Esophagus squamous epithelium (tissue), 5 donors: ENCODE measurements around the gene EPB41L2. TPM values are rescaled to one million over a fixed set of nuclear protein-coding genes. Genes with fewer than 3 reads are reported as not detected.

Experiments
- DNase-seq: peaks from one replicate; lab custom pipeline; 2025; lab: John Stamatoyannopoulos, UW
- H3K27ac ChIP-seq, 4 donors: fragments of 200-600 bp; sonication (generic); one replicate each; pipeline ENCODE4 v1.5.1; 2016 to 2019; ENCODE audit warnings: mild to moderate bottlenecking in 1 of 4
- H3K27me3 ChIP-seq, 4 donors: fragments of 200-600 bp; sonication (generic); 1 replicate in 3 of 4; 2 replicates in 1 of 4; pipeline versions ENCODE4 v1.5.1 to v1.6.0; 2017 to 2021; ENCODE audit warnings: antibody characterized with exemption in 1 of 4
- H3K36me3 ChIP-seq, 3 donors: fragments of 200-600 bp; sonication (generic); one replicate each; pipeline ENCODE4 v1.5.1; 2016 to 2019
- H3K4me1 ChIP-seq, 3 donors: fragments of 200-600 bp; sonication (generic); one replicate each; pipeline ENCODE4 v1.5.1; 2017 to 2019
- H3K4me3 ChIP-seq, 4 donors: fragments of 200-600 bp; sonication (generic); 1 replicate in 3 of 4; 2 replicates in 1 of 4; pipeline ENCODE4 v1.5.1; 2016 to 2019; ENCODE audit warnings: mild to moderate bottlenecking in 2 of 4, moderate library complexity in 1 of 4
- H3K9me3 ChIP-seq, 3 donors: fragments of 200-600 bp; sonication (generic); one replicate each; pipeline ENCODE4 v1.5.1; 2016 to 2019
- CTCF ChIP-seq, 6 experiments: fragments of 450-650 bp in 4 of 6; fragments of 200-600 bp in 2 of 6; sonication (generic) in 2 of 6; IDR thresholded peaks; one replicate each; pipeline ENCODE4 v1.5.1; 2016 to 2019; ENCODE audit warnings: antibody characterized with exemption in 6 of 6, mild to moderate bottlenecking in 4 of 6, moderate library complexity in 4 of 6
- POLR2A ChIP-seq, 4 donors: fragments of 450-650 bp; IDR thresholded peaks; one replicate each; pipeline ENCODE4 v1.6.1; 2017; ENCODE audit warnings: antibody characterized with exemption in 4 of 4, mild to moderate bottlenecking in 4 of 4, moderate library complexity in 3 of 4
- WGBS, 2 donors: methylation state at CpG; one replicate each; pipeline ENCODE4 v1.1.5; 2018; 5-methylcytosine and 5-hydroxymethylcytosine counted together
- intact Hi-C: fragments of 100-400 bp; cut with DNase I; formaldehyde crosslinking; loops from one replicate; pipeline ENCODE4 v1.15.0; 2022
- total RNA-seq, 4 donors: library from RNA; depleted of rRNA; stranded (reverse); fragments of >200 nt; gene quantifications; one replicate each; pipeline ENCODE4 v1.1.0, GENCODE V29; 2016
- donor health status: DM: yes; HTN: yes; CAD: no.

The EPB41L2 gene
- total RNA-seq, 4 donors from 2014 or later = 6.2 to 58.0 (median 14.9) TPM

DNA sequence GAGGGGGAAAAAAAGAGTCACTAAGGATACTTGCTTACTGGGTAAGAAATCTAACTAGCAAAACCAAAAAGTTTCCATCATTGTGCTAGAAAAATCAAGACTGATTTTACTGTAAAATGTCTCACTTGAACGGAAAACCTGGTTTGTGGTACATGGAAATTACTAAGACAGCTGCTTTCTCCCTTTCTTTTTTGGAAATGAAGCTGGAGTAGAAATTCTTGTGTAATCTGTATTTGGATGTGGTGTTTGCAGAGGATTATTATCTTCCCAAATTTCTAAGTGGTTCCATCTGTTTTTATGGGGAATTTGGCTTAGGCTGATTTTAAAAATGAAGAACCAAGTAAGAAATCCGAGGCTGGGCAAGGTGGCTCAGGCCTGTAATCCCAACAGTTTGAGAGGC lies 20.4 kb downstream of the EPB41L2 start:
- Histone ChIP-seq H3K4me3 (no peak overlapping the region), H3K9me3 (no peaks in the 10 kb centered on the region), H3K4me1 (no peaks in the 10 kb centered on the region), H3K36me3 (no peaks in the 10 kb centered on the region), H3K27me3 (no peaks in the 10 kb centered on the region), H3K27ac (peak overlapping the region in 1 of 4 donors; percentile 13)
- 75 to 88% methylated on average over 2 of the region's 2 CpGs for WGBS, 2 donors
- TF ChIP-seq POLR2A (IDR thresholded peaks at IDR 0.05) = no peak
- no peak for TF ChIP-seq CTCF (IDR thresholded peaks at IDR 0.05)
- no peak for DNase-seq
- intact Hi-C loops = no loop called here

DNA sequence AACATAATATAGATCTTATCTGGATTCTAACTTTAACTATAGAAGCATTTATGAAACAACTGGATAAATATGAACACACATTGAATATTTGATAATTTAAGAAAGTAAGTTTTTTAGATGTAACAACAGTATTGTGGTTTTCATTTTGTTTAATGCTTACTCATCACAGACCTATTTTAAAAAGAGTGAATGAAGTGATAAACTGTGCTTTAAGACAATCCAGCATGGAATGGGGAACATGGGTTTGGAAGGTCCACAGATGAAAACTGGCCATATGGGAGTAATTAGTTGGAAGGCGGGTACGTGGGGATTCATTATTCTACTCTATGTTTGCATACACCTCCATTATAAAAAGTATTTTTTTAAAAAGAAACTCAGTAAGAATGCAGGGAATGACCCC lies 21.2 kb downstream of the EPB41L2 start:
- no peak for DNase-seq
- no peaks in the 10 kb centered on the region for H3K9me3 ChIP-seq
- H3K36me3 ChIP-seq = no peaks in the 10 kb centered on the region
- no peaks in the 10 kb centered on the region for H3K4me1 ChIP-seq
- 72 to 86% methylated on average over 2 of the region's 2 CpGs for WGBS, 2 donors
- H3K27me3 ChIP-seq = no peaks in the 10 kb centered on the region
- no peak for TF ChIP-seq CTCF (IDR thresholded peaks at IDR 0.05)
- no peak for TF ChIP-seq POLR2A (IDR thresholded peaks at IDR 0.05)
- intact Hi-C loops = no loop called here
- H3K4me3 ChIP-seq = no peak overlapping the region
- no peak overlapping the region for H3K27ac ChIP-seq

DNA sequence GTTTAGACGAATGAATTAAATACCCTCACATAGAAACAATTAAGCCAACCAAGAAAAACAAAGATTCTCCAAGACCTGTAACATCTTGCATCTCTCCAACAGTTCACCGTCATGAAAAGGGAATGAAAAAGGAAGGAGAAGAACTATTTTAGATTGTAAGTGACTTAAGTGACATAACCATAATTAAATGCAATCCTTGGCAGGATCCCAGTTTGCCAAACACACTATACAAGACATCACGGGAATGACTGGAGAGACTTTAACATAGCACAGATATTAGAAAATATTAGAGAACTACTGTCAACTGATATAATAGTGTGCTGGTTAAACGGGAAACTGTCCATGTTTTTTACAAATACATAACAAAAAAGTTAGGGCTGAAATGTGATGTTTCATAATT lies 22.2 kb downstream of the EPB41L2 start:
- intact Hi-C loops = no loop called here
- no peak for TF ChIP-seq CTCF (IDR thresholded peaks at IDR 0.05)
- TF ChIP-seq POLR2A (IDR thresholded peaks at IDR 0.05) = no peak
- H3K36me3 ChIP-seq = no peaks in the 10 kb centered on the region
- 74 to 79% methylated on average over 4 of the region's 4 CpGs for WGBS, 2 donors
- H3K4me1 ChIP-seq = no peaks in the 10 kb centered on the region
- H3K9me3 ChIP-seq = no peaks in the 10 kb centered on the region
- no peaks in the 10 kb centered on the region for H3K27me3 ChIP-seq
- no peak overlapping the region for H3K4me3 ChIP-seq
- no peak overlapping the region for H3K27ac ChIP-seq
- DNase-seq = no peak

DNA sequence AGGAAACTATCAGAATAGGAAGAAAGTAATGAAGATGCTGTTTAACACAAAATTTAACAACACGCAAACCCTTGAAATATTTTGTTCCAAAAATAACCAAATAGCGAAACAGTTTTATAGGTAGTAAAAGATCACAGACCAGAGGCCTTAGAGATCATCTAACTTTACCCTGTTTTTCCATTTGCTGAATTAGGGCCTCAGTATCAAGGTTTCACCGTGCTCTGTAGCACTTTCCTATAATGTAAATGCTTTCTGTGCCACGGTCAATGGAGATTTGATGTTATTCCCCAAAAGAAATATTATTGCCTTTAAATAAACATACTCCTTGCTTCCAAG lies 23.7 kb downstream of the EPB41L2 start:
- intact Hi-C loops = no loop called here
- 85 to 92% methylated on average over 4 of the region's 4 CpGs for WGBS, 2 donors
- TF ChIP-seq POLR2A (IDR thresholded peaks at IDR 0.05) (no peak), CTCF (IDR thresholded peaks at IDR 0.05) (no peak)
- no peaks in the 10 kb centered on the region for H3K9me3 ChIP-seq
- no peaks in the 10 kb centered on the region for H3K36me3 ChIP-seq
- DNase-seq = no peak
- H3K27me3 ChIP-seq = no peaks in the 10 kb centered on the region
- no peak overlapping the region for H3K4me3 ChIP-seq
- no peak overlapping the region for H3K27ac ChIP-seq
- H3K4me1 ChIP-seq = no peaks in the 10 kb centered on the region

GRCh38 chr6:131038597-131039344 lies 24.3 kb downstream of the EPB41L2 start:
- Histone ChIP-seq H3K27me3 (no peaks in the 10 kb centered on the region), H3K27ac (no peak overlapping the region), H3K4me1 (no peaks in the 10 kb centered on the region), H3K36me3 (no peaks in the 10 kb centered on the region), H3K9me3 (no peaks in the 10 kb centered on the region), H3K4me3 (no peak overlapping the region)
- intact Hi-C loops = no loop called here
- DNase-seq = no peak
- 65 to 77% methylated on average over 5 of the region's 5 CpGs for WGBS, 2 donors
- TF ChIP-seq POLR2A (IDR thresholded peaks at IDR 0.05) = no peak
- TF ChIP-seq CTCF (IDR thresholded peaks at IDR 0.05) = no peak
